ENCODE results near the gene PLA2R1.
"Not testable (repeated sequence)": the region's sequence is repeated elsewhere in the genome, so short reads cannot be mapped to it uniquely, and the experiment has no call there.

Gene PLA2R1

DNA sequence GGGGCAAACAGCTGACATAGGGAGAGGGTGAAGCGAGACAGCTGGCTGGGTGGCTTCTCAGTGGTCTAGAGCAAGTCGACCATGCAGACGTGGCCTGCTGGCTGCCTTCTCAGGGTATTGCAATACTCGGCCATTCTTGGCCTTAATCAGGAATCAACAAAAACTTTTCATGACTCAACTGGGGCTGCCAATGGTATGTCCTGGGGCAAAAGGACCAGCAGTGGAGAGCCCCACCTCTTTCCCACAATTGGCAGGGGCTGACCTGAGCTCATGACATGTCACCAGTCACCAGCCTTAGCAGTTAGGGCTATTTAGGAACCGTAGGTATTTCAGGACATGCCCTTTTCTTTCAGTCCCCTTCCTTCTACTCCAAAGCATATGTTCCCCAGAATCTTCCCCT is 19.1 kb downstream of the PLA2R1 start:
- FAIRE-seq (no peak), DNase-seq (ENCODE audit: insufficient read length) (no peak)
- TF ChIP-seq POLR2A (IDR thresholded peaks at IDR 0.05; ENCODE audit: low read depth, low read length) (no peak), POLR2AphosphoS5 (IDR thresholded peaks at IDR 0.05; ENCODE audit: low read depth, low read length) (no peak), TAF1 (IDR thresholded peaks at IDR 0.05; ENCODE audit: borderline replicate concordance, low read depth, low read length) (no peak)

DNA sequence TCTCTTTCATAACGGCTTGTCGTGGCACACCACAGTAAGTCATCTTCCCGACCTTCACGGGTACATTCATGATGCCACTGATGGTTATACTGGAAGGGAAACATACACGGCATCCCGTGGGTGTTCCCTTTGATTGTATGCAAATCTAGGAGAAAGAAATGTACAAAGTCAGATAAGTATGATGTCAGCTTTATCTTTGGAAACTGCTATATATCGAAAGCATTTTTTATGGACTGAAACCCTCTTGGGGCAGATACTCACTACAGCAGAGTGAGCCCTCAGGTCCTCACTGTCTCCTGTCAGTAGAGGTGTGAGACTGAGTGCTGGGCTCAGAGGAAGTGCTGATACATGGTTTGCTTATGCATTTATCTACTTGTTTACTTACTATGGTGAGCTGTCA is 20.4 kb downstream of the PLA2R1 start:
- DNase-seq (ENCODE audit: insufficient read length) (no peak), FAIRE-seq (no peak)
- TF ChIP-seq TAF1 (IDR thresholded peaks at IDR 0.05; ENCODE audit: borderline replicate concordance, low read depth, low read length) (no peak), POLR2A (IDR thresholded peaks at IDR 0.05; ENCODE audit: low read depth, low read length) (no peak)

DNA sequence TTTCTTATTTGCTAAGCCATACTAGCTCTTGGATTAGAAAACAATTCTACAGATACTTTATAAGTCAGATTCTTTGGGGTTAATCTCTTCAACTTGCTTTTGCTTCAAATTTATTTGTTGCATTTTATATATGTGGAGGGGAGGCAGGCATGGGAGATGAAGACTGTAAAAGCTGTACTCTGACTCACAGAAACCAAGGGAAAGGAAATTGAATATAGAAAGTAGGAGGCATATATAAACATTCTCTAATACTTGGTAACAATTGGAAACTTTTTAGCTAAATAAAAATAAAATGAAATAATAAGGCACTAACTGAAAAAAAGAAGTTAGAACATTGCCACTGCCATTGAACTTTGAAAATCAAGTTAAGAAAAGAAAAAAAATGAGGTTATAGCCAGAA is 21.3 kb downstream of the PLA2R1 start:
- no peak for TF ChIP-seq POLR2AphosphoS5 (IDR thresholded peaks at IDR 0.05; ENCODE audit: low read depth, low read length)
- no peak for TF ChIP-seq POLR2A (IDR thresholded peaks at IDR 0.05; ENCODE audit: low read depth, low read length)
- TF ChIP-seq TAF1 (IDR thresholded peaks at IDR 0.05; ENCODE audit: borderline replicate concordance, low read depth, low read length) = no peak
- no peak for DNase-seq (ENCODE audit: insufficient read length)
- FAIRE-seq = no peak

DNA sequence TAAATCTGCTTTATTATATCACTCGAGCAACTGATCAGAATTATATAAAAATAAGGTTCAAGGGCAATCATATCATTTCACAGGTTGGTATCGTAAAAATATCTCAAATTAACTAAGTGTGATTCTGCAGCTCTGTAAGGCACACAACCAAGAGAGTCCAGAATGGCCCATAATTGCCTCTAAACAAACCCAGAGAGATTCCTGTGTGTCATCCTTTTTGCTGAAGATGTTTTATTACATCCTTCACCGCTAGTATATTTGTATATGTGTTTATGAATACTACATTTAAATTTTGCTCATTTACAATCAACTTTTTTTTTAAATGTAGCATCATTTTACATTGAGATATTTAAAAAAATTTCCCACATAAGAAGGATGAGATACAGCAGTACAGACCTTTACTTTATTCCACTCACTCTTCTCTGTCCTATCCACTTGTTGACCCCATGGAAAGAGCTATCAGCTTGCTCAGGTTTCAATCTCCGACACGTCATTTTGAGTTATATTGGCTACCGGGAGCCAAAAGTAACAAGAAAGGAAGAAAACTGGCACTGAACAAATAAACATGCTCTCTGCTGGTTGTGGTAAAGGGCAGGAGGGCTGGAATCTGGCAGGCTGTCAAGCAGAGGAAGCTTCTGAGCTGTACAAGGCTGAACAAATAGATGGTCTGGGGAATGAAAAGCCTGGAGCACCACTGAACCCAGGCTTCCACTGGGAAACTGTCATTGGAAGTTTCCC is 23.1 kb downstream of the PLA2R1 start:
- FAIRE-seq (no peak), DNase-seq (ENCODE audit: insufficient read length) (no peak)
- TF ChIP-seq TAF1 (IDR thresholded peaks at IDR 0.05; ENCODE audit: borderline replicate concordance, low read depth, low read length) (no peak), POLR2AphosphoS5 (IDR thresholded peaks at IDR 0.05; ENCODE audit: low read depth, low read length) (no peak), POLR2A (IDR thresholded peaks at IDR 0.05; ENCODE audit: low read depth, low read length) (no peak)

DNA sequence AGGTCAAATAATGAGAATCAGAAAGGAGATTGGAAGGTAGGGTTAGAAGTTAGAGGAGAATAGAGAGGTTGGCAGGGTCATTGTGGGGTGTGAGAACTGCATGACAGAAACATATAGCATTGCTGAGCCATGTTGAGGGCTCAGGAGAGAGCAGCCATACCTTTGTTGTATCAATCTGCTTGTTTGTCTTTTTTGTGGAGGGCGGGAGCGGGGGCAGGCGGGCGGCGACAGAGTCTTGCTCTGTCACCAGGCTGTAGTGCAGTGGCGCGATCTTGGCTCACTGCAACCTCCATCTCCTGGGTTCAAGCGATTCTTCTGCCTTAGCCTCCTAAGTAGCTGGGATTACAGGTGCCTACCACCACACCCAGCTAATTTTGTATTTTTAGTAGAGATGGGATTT is 23.8 kb downstream of the PLA2R1 start:
- FAIRE-seq; DNase-seq (ENCODE audit: insufficient read length): not testable (repeated sequence)

DNA sequence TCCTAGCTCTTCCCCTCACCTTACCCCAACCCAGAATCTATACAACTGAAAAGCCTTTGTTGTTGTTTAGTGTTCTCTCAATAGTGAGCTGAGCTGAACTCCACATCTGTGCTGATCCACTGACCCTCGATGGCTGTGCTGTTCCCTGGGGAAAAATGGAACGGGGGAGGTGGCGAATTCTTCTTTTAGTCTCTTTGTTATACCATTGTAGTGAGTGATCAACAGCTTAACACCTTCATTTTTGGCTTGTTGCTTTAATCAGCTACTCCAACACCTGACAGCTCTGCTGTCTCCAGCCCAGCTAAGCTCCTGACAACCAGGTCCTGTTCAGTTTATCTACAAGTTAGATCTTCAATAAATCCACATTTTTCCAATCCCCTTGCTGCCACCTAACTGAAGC is 25.7 kb downstream of the PLA2R1 start:
- no peak for TF ChIP-seq TAF1 (IDR thresholded peaks at IDR 0.05; ENCODE audit: borderline replicate concordance, low read depth, low read length)
- no peak for TF ChIP-seq POLR2AphosphoS5 (IDR thresholded peaks at IDR 0.05; ENCODE audit: low read depth, low read length)
- no peak for TF ChIP-seq POLR2A (IDR thresholded peaks at IDR 0.05; ENCODE audit: low read depth, low read length)
- DNase-seq (ENCODE audit: insufficient read length) (no peak), FAIRE-seq (no peak)

DNA sequence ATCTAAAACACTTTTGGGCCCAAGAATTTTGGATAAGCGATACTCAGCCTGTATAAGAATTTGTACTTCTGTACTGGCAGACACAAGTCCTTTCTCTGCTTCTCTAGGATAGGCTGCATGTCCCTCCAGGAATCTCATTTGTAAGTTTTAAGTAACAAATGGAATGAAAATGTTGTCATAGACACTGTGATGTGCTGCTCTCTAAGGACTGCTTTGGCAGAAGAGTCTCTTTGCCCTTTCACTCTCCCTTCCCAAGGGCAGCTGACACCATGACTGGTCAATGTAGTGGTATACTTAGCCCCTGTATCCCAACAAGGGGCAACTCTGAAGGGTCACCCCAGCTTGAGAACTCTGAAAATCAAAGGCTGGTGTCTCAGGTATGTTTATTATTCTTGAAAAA is 27.3 kb downstream of the PLA2R1 start:
- TF ChIP-seq TAF1 (IDR thresholded peaks at IDR 0.05; ENCODE audit: borderline replicate concordance, low read depth, low read length) (no peak), POLR2AphosphoS5 (IDR thresholded peaks at IDR 0.05; ENCODE audit: low read depth, low read length) (no peak), POLR2A (IDR thresholded peaks at IDR 0.05; ENCODE audit: low read depth, low read length) (no peak)
- no peak for FAIRE-seq

DNA sequence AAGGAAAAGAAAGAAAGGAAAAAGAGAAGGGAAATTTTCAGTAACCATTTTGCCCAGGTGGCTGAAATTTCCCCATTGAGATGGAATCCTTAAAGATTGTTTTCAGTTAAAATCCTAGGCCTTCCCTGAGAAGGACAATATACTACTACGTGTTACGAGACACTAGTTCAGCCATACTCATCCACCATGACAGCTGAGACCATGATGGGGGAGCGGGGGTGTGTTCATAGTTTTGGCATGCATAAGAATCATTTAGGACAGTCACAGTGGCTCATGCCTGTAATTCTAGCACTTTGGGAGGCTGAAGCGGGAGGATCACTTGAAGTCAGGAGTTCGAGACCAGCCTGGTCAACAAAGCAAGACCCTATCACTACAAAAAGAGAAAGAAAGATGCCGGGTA is 28.0 kb downstream of the PLA2R1 start:
- DNase-seq (ENCODE audit: insufficient read length) = no peak
- TF ChIP-seq POLR2A (IDR thresholded peaks at IDR 0.05; ENCODE audit: low read depth, low read length) = no peak
- TF ChIP-seq TAF1 (IDR thresholded peaks at IDR 0.05; ENCODE audit: borderline replicate concordance, low read depth, low read length) = no peak
- no peak for TF ChIP-seq POLR2AphosphoS5 (IDR thresholded peaks at IDR 0.05; ENCODE audit: low read depth, low read length)

More for the DNA sequence above, 27.3 kb downstream of the PLA2R1 start:
- DNase-seq (ENCODE audit: insufficient read length) = no peak

DNA sequence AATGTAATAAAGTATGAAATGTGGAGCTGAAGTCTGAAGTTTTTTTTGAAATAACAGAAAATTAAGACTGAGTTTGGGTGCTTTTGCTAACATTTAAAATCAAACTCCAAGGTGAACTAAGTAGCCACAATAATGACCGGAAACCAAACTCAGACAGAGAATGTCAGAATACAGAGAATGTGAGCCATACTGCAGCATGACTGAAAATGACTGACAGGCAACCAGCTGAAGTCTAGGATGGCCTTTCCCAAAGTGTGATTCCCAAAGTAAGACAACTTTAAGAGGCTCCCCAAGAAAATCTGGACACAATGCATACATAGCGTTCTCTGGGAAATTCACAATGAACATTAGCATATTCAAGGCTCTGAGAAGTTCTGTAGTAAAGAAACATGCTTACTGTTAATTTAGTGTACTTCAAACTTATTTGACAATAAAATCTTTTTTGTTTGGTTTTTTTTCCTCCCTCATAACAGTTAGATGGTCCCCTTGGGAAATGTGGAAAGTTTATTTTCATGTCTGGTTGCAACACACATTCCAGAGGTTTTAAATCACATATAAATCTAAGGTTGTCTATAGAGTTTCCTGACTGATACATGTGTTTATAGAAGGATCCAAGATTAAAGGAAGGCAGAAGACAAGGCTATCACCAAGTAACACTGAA is 28.6 kb downstream of the PLA2R1 start:
- TF ChIP-seq POLR2A (IDR thresholded peaks at IDR 0.05; ENCODE audit: low read depth, low read length) = no peak
- no peak for TF ChIP-seq TAF1 (IDR thresholded peaks at IDR 0.05; ENCODE audit: borderline replicate concordance, low read depth, low read length)
- no peak for TF ChIP-seq POLR2AphosphoS5 (IDR thresholded peaks at IDR 0.05; ENCODE audit: low read depth, low read length)
- FAIRE-seq = no peak
- no peak for DNase-seq (ENCODE audit: insufficient read length)

More for the DNA sequence above, 28.0 kb downstream of the PLA2R1 start:
- no peak for FAIRE-seq

DNA sequence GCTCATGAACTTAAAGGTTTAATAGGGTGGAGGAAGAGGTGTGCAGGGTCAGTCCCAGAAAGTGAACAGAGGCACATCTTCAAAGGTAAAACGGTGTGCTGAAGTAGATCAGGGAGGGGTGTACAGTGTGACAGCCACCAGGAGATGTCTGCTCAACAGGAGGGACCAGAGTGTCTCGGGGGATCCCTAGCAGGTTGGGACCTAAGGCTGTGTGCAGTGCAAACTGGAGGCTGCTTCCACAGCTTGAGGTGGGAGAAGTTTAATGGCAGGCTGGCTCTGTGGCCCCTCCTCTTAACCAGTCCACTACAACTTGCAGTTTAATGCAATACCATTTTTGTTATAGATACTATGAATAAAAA is 33.2 kb downstream of the PLA2R1 start:
- no peak for FAIRE-seq

DNA sequence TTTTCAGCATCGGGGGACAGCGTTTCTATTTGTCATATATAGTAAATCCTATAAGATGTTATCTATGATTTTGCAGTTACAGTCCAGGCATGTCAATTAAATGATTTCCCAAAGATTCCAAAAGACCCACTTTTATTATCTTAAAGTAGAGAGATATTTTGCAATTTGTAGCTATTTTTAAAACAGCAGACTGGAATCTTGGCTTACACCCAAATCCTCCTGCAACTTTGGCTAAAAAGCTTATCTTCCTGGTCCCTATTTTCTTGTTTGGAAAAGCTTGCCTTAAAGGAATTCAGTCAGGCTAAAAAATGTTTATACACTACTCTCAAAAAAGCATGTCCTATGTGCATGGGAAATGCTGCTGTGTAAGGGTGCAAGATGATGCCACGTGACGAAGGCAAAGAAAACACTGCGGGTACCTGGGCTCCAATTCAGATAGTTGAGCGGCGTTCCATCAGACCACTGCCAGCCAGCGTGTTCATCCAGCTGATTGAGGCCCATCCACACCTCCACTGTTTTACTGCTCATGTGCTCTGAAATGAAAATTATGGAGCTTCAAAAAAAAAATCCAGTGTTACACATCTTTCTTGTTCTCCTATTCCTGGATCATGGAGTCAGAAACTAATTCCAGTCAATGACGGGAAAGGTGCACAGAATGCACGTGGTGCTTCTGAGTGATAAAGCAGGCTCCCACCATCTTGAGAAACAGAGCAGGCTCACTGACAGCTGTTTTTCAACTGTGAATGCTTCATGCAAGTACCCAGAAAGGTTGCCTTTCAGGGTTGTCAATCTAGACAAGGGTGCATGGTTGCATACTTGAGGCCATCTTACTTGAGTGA is 33.8 kb downstream of the PLA2R1 start:
- no peak for TF ChIP-seq TAF1 (IDR thresholded peaks at IDR 0.05; ENCODE audit: borderline replicate concordance, low read depth, low read length)
- no peak for TF ChIP-seq POLR2A (IDR thresholded peaks at IDR 0.05; ENCODE audit: low read depth, low read length)
- no peak for TF ChIP-seq POLR2AphosphoS5 (IDR thresholded peaks at IDR 0.05; ENCODE audit: low read depth, low read length)
- DNase-seq (ENCODE audit: insufficient read length) (no peak), FAIRE-seq (no peak)

More for the DNA sequence above, 33.2 kb downstream of the PLA2R1 start:
- TF ChIP-seq POLR2A (IDR thresholded peaks at IDR 0.05; ENCODE audit: low read depth, low read length) (no peak), POLR2AphosphoS5 (IDR thresholded peaks at IDR 0.05; ENCODE audit: low read depth, low read length) (no peak), TAF1 (IDR thresholded peaks at IDR 0.05; ENCODE audit: borderline replicate concordance, low read depth, low read length) (no peak)
- DNase-seq (ENCODE audit: insufficient read length) = no peak

DNA sequence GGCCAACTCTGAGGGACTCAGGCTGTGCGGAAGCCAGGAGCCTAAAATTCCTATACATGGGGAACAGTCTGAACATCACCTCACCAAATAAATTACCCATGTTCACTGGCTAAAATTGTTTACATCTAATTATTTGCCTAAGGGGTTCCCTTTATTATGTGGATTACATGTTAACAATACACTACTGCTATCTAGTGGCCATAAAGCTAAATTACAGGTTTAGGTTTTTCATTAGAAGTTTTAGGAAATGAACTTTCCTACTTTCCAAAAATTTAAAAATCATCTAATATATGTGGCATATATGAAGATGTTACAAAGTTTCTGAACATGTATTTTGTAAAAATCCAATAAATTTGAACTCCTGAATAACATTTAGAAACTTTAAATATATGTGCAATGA is 40.3 kb downstream of the PLA2R1 start:
- DNase-seq (ENCODE audit: insufficient read length) (no peak), FAIRE-seq (peak; percentile 63)
- TF ChIP-seq POLR2A (IDR thresholded peaks at IDR 0.05; ENCODE audit: low read depth, low read length) = no peak
- TF ChIP-seq POLR2AphosphoS5 (IDR thresholded peaks at IDR 0.05; ENCODE audit: low read depth, low read length) = no peak
- TF ChIP-seq TAF1 (IDR thresholded peaks at IDR 0.05; ENCODE audit: borderline replicate concordance, low read depth, low read length) = no peak

All from GM12892 (cell line).